ENCODE results near the gene CFAP61.

CFAP61 gene

DNA sequence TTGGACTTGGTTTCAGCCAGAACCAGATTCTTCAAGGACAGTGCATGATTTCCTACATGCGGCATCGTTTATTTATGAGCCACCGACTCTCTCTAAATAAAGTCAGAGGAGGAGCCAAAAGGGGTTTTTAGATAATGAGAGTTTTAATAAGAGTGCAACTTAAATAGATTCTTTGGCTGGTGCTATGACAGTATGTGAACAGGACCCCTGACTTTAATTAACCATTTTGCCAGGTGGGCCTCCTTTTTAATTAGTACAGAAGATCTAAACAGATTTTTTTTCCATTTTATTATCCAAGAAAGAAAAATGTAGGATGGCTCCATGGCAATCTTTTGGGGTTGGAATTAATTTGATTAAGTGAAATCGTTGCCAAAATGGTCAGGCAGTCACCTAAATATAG lies 240.8 kb downstream of the CFAP61 start:
- no peak for DNase-seq

DNA sequence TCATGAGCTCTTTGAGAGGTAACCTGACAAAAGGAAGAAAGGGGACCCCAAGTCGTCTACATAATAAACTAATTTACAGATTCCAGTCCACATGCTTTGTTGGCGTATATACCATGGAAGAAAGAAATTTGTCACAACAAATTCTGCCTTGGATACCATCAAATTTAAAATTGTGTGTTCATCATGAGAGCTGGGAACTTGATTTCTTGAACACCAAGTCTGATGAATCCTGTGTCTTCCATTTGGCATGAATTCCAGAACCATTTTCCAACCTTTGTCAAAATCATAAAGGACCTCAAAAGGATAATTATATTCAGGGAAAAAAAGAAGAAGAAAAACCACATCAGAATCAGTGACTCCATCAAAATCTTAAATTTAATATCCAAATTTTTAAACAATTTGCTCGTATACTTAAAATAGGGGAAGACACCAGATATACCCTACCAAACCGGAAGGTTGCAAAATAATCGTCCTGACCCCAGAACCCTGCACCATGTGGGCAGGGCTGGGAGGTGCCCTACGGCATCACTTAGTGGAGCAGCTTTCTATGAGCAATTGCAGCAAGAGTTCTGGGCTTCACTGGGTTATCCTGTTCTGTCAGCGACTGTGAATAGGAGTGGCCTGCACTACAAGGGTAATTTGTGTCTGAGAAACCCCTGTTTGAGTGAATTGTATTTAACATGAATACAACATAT lies 241.5 kb downstream of the CFAP61 start:
- no peak for DNase-seq

DNA sequence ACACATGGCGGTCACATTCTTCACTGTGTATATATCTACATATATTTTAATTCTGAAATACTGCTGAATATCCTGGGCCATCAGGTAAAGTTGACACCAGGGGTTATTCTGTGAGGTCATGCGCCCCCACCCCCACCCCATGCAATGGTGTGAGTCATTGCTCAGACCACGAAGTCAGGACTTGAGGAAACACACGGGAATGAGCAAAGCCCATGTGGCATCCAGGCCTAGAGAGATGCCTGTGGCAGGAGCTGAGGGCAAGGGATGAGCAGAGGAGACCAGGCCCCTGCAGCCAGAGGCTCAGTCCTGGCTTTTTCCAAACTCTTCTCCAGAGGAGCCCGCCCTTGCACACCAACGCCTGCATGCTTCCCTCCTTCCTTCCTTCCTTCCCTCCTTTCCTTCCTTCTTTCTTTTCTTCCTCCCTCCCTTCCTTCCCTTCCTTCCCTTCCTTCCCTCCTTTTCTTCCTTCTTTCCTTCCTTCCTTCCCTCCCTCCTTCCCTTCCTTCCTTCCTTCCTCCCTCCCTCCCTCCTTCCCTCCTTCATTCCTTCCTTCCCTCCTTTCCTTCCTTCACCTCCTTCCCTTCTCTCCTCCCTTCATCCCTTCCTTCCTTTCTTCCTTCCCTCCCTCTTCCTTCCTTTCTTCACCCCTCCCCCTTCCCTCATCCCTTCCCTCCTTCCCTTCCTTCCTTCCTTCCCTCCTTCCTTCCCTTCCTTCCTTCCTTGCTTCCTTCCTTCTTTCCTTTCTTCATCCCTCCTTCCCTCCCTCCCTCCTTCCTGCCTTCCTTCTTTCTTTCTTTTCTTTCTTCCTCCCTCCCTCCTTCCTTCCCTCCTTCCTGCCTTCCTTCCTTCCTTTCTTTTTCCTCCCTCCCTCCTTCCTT lies 243.5 kb downstream of the CFAP61 start:
- no peak for DNase-seq

DNA sequence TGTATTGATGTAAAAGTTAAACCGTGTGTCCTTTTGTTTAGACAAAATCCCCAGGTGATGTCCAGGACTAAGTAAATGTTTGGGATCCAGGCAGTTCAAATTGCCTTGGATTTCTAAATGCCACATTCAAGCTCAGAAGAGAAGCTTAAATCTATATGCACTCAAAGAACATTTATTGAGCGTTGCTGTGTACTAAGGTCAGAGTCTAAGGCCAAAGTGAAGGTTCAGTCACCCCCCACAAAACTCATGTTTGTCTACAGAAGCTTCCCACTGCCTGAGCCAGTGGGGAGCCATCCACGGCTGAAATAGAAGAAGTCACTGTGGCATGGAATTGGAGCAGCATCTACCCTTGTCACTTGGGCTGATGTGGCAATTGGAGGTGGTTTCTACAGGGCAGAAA lies 244.8 kb downstream of the CFAP61 start:
- no peak for DNase-seq

DNA sequence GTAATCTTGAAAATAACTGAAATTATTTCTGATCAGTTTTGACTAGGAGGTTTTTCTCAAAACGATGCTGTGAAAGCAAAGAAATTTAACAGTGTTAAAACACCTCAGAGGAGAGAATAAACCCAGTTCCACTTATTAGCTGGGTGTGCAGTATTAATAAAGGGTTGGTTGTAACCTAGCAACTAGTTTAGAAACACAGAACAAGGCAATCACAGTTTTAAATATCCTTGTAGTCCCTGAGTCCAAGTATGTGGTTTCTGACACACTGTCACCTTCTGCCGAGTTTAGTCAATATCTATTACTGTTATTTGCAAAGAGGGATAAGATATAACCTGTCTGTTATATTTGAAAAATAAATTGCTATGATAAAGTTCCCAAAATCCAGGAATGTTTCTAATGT lies 245.4 kb downstream of the CFAP61 start:
- DNase-seq, result no peak

DNA sequence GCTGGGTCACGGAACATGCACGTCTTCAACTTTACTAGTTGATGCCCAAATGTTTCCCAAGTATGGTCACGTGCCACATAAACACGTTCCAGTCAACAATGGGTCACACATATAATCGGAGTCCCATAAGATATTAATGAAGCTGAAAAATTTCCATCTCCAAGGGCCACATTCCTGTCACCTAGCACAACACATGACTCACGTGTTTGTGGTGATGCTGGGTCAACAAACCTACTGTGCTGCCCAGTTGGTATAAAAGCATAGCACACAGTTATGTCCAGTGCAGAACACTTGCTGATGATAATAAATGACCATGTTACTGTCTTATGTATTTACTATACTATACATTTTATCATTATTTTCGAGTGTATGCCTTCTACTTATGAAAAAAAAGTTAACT lies 247.6 kb downstream of the CFAP61 start:
- DNase-seq, result no peak

DNA sequence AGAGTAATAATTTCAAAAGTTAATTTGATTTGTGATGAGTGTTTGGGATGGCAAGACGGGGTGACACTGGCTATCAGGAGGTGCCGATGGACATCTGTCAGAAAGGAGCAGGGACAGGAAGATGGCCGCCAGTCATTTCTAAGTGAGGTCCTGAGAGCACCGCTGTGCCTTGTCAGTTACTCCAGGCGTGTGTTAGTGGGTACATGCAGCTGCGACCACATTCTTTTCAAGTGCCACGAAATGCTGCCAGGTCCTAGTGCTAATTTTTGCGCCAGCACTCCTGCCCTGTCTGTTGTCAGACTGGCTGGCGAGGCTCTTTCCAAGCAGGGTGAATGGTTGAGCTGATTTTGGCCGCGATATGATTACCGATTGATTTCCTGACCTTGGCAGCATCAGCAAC lies 251.0 kb downstream of the CFAP61 start:
- DNase-seq, result no peak

DNA sequence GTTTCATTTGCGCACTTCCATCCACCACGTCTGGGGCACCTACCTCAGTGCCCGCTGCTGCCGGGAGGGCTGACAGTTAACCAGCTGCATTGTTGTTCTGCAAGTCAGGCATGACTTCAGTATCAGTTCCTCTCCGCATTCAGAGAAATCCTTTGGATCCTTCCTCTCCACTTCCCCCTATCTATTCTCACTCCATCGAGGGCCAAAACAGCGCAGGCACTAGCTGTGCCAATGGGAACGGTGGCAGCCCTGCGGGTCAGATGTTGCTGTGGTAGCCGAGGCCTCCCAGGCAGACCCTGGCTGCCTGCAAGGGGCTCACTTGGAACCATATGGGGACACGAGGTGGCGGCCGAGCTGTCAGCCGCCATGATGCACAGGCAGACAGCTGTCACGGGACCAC lies 251.4 kb downstream of the CFAP61 start:
- DNase-seq, result no peak

DNA sequence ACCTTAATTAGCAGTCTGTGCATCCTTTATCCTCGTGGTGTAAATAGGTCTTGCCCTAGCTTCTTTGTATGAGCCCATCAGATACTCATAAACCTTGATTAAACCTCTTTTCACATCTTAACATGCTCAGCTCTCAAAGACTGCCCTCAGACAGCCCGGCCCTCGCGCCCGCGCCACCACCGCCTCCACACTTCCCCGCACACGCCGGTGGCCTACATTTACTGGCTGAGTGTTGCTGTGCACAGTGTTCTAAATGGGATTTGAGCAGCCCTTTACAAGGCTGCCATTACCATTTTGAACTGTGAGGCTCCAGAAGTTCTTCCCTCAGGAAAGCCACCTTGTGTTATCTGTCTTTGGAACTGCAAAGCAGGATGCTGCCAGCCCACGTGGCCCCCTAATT lies 252.6 kb downstream of the CFAP61 start:
- DNase-seq, result no peak

DNA sequence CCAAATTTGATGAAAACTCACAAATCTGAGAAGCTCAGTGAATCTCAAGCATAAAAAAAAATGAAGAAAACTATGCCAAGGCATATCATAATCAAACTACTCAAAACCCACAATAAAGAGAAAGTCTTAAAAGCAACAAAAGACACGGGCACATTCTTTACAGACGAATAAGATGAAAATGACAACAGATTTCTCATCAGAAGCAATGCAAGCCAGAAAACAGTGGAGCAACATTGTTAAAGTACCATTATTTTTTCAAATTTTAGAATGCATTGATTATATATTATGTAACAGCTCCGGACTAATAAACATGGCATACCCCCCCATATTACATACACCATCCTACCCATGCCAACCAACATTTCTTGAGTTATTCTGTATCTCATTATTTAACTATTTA lies 260.2 kb downstream of the CFAP61 start:
- no peak for DNase-seq

DNA sequence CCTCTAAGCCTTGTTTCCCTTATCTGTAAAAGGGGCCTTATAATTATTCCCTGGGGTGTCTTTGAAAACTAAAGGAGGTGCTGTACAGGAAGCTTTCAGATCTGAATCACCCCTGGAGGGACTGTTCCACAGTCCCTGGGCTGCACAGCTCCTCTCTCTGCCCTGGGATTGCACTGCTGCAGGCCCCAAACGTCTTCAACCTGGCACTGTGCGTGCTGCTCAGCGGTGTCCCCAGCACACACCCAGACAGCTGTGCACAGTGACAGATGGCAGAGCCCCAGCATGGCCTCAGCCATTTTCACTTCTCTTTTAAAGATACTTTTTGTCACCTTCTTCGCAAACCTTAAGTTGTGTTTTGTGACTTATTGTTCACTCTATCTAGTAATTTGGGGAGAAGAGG lies 264.9 kb downstream of the CFAP61 start:
- no peak for DNase-seq

DNA sequence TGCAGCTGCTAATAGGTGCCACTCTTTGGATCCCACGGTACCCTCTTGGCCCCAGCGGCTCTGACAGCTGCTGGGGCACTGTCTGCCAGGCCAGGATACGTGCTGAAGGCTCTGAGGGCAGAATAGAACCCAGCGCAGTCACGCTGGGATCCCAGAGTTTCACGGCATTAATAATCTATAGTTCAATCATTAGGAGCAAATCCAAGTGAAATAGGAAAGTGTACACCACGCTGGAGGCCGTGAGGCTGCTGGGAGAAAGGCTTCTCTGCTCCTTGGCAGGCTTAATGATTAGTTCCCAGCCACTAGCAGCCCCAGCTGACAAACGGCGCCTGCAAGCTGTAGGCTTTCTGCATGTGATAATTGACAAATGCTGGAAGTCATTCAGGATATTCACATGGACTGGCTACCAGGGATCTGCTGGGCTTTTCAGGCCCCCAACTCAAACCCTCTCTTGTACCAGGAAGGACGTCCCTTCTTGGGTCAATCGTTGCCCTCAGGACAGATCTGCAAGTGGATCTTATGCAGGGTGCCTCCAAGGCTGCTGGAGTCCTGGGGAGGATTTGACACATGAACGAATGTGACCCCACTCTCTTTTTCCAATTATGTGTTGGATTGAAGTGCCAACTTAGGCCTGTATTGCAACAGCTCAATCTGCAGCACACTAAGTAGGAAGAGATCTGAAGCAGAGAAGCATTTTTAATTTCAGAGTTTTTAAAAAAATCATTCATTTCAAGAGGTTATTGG lies 265.5 kb downstream of the CFAP61 start:
- DNase-seq, result no peak

DNA sequence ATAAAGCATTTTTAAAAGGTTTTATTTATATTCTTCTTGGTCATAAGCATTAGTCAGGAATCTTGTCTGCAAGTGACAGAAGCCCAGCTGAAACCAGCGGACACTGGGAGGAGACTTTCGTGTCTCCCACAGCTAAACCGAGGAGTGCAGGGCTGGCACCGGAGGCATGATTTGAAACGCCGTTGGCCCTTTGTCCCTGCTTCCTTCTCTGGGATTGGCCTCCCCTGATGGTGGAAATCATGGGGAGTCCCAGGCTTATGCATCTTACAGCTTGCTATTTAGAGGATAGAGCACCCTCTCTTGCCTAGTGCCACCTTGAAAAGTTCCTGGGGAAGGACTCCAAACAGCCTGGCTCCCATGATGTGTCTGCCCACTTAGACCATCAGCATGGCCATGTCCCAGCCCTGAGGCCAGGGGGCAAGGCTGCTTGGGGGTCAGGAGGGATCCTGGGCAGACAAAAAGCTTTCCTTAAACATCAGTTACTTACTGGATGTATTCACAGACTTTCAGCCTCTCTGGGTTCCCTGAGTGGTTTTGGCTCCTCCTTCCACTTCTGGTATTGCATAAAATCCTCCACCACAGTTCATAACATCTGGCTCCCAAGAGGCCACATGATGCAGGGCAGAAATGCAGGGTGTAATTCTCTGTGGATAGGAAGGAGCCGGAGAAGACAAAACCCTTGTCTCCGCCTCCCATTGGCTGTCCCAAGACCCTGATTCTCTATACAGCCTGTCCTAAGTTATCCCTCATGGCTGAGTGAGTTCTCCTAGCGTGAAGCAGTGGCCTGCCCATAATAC lies 266.2 kb downstream of the CFAP61 start:
- DNase-seq, result no peak

DNA sequence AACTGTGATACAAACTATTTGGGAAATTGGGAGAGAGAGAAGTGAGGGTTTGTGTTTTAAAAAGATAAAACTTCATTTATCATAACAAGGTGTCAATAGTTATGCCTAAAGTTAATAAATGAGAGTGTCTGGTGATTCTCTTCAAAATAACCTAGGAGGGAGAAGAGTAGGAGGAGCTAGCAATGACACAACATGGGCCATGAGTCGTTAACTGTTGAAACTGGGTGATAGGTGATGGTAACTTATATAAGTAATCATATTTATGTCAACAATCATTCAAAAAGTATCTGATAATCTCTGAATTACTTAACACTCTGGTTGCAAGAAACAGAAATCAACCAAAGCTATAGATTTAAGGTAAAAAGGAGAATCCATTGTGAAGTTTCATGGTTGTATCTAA lies 268.8 kb downstream of the CFAP61 start:
- DNase-seq, result no peak

DNA sequence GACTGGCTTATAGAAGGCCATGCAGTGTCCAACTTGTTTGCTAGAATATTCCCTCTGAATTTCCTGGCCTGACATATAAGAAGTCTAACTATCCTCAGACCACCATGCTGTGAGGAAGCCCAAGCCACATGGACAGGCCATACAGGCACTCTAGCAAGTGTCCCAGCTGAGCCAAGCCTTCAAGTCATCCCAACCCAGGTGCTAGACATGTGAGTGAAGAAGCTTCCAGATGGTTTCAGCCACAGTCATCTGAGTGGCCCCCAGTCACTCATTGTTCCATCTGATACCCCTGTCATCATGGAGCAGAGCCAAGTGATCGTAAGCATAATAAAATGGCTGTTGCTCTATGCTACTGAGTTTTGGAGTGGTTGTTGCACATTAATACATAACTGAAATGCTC lies 269.6 kb downstream of the CFAP61 start:
- DNase-seq, result no peak

DNA sequence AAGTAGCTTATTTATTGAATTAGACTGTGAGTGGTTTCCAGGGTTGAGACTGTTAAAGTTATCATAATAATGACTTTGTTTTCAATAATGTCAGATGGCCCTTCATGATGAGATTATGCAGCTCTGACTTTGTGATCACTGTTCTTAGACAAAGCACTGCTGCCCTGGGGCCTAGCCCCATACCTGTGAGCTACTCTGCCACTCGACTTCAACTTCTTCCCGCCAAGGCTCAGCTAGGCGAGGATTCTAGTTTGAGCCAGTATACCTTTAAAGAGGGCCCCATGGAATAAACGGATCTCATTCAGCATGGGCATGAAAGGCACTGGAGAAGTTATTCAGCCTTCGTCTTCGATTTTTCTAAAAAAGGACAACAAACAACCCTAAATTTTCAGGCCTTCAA lies 270.6 kb downstream of the CFAP61 start:
- no peak for DNase-seq

DNA sequence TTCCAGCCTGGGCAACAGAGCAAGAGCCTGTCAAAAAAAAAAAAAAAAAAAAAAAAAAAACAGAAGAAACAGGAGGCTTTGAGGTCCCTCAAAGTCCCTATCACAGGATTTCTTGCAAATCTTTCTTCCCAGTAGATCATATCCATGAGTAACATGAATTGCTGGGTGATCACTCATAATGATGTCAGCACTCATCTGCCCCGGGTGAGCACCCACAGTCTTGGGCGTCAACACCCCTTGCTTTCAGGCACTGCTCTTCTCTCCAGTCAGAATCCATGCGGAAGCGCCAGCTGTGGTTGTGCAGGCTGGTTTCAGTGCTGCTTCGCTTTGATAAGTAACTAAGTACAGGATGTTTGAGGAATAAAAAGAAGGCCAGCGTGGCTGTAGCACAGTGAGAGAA lies 275.4 kb downstream of the CFAP61 start:
- no peak for DNase-seq

DNA sequence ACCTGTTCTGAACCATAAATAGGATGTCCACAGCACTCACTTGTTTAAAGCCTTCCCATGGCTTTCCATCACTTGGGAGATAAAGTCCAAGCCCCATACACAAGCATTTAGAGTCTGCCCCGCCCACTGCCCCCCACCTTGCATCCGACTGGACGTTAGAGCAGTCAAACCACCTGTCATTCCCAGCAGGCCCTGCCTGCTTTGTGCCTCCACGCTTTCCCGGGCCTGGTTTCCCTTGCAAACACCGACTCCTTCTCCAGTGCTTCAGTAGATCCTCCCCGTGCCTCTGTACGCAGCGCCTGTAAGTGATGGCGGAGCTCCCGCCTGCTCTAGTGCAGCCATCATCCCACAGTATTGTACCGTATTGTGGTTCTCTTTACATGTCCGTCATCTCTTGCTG lies 277.2 kb downstream of the CFAP61 start:
- DNase-seq, result no peak

DNA sequence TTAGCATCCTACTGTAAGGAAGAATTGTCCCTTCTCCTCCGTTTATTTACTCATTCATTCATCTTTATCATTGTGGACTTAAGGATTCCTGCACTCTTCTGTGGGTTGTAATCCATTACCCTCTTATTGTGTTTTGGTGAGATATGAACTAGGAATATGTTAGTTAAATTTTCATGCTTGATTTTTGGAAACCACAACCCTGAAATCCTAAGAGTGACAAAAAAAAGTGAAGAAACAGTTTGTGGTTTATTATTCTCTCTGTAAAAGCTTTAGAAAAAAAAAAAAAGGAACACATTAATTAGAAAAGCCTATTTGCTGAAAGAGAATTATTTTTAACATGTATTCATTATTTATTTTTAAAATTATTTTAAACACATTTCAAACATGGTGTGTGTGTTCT lies 278.8 kb downstream of the CFAP61 start:
- no peak for DNase-seq

DNA sequence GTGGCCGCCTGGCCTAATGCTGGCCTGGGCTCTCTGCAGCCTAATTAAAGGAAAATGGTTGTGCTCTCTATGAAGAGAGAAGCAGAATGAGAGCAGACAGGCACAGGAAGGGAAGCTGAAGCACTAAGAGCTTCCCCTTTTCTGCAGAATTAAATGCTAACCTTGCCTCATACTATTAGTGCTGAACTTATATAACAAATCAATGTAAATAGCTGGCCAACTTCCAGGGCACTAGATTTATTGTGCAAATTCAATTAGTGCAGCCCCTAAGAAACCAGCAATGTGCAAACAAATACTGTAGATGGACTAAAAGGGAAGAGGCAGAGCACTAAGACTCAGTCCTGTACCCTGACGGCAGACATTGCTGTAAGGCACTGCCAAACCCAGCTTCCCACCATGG lies 279.5 kb downstream of the CFAP61 start:
- no peak for DNase-seq

DNA sequence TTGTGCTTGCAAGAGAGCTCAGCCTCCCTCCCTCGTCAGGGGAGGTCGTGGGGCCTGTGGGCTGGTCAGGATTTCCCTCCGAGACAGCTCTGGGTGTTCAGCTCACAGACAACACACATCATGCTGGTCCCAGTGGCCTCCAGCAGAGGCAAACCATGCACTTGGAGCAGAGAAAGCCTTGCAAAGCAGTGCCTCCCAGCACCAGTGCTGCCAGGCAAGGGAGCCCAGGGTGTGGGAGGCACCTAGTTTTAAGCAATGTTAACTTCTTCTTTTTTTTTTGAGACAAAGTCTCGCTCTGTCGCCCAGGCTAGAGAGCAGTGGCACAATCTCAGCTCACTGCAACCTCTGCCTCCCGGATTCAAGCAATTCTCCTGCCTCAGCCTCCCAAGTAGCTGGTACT lies 281.5 kb downstream of the CFAP61 start:
- no peak for DNase-seq

DNA sequence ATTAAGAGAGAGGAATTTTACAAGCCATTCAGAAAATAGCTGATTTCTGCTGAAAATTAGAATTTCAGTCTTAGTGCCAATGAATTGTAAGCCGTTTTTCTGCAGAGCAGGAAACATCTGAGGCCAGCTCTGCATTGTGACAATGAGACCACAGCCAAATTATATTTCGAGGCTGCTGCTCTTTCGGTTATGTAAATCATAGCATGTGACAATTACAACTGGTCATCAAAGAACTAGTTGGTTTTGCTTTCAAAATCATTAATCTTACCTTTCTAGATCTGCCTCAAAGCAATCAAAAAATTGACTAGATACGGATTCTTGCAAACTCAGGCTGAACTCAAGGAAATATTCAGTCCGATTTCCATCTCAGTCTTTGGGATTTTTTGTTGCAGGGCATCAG lies 282.2 kb downstream of the CFAP61 start:
- no peak for DNase-seq

DNA sequence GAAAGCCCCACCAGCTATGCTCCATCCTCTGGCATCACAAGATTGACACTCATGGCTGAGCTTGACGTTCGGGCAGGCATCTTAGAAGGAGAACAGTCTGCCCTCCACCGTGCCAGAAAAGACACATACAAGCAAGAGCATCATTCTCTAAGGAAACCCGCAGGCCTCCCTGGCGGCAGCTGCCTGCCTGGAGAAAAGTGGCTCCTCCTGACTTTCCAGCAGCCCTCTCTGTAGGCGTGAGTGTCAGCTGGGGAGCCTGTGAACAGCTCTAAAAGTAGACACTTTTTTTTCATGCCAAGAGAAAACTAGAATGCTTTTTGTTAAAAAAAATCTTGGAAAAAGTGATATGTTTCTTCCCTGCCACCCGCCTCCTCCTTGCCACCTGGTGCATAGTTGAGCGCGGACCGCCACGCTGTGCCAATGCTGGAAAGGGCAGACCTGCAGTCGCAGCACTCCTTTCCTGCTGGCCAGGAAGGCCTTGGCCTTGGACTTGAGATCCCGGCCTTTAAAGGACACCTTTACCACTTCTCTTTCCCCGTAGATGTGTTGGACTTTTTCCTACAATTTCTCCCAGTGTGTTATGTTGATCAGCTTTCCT lies 285.9 kb downstream of the CFAP61 start:
- DNase-seq, result no peak

All from NCI-H1417 treated with DMSO at 0.1 percent for 48 hours (cell line).